HepG2 (cell line): ENCODE data around the gene IKZF3. TPM values are rescaled to one million over a fixed set of nuclear protein-coding genes. Genes with fewer than 3 reads are reported as not detected.
A peak's percentile ranks its signal among the peaks of the same experiment; 100 is the strongest.

ENCODE experiments used
- ARNT ChIP-seq: fragments of 450-650 bp; IDR thresholded peaks from 2 replicates; pipeline ENCODE4 v1.6.1; 2017
- BRF2 ChIP-seq: sonication (generic); formaldehyde crosslinking; IDR thresholded peaks from 2 replicates; pipeline ENCODE4 v1.8.1; 2022; ENCODE audit warnings: mild to moderate bottlenecking, missing genetic modification reagents
- CREB1 ChIP-seq, 2 experiments: fragments of 450-650 bp in 1 of 2; IDR thresholded peaks; 2 replicates each; pipeline ENCODE4 v1.6.1; 2016 to 2017; ENCODE audit warnings: control low read depth in 1 of 2, mild to moderate bottlenecking in 1 of 2, missing compliant biosample characterization in 1 of 2, missing genetic modification characterization in 1 of 2
- HNRNPH1 ChIP-seq: fragments of 200-400 bp; formaldehyde crosslinking; optimal IDR thresholded peaks from 2 replicates; pipeline ENCODE3; 2017; ENCODE audit warnings: mild to moderate bottlenecking, low read depth, low read length
- HNRNPK ChIP-seq: fragments of 200-400 bp; formaldehyde crosslinking; IDR thresholded peaks from 2 replicates; pipeline ENCODE4 v1.6.1; 2018; ENCODE audit warnings: low read length, low read depth, moderate library complexity, mild to moderate bottlenecking; ENCODE audit not compliant: poor library complexity, severe bottlenecking
- MEIS2 ChIP-seq: sonication (generic); formaldehyde crosslinking; IDR thresholded peaks from 2 replicates; pipeline ENCODE4 v1.9.0; 2021; ENCODE audit warnings: mild to moderate bottlenecking, missing genetic modification reagents
- MTF1 ChIP-seq: sonication (generic); formaldehyde crosslinking; IDR thresholded peaks from 2 replicates; pipeline ENCODE4 v1.5.0; 2020; ENCODE audit warnings: missing genetic modification reagents
- NCOA5 ChIP-seq: sonication (generic); formaldehyde crosslinking; IDR thresholded peaks from 2 replicates; pipeline ENCODE4 v1.4.0; 2020; ENCODE audit warnings: missing genetic modification reagents
- PRDM10 ChIP-seq: sonication (generic); formaldehyde crosslinking; IDR thresholded peaks from 2 replicates; pipeline ENCODE4 v1.4.0; 2020; ENCODE audit warnings: low read depth, missing genetic modification reagents
- REST ChIP-seq, 2 experiments: IDR thresholded peaks; 2 replicates each; pipeline ENCODE4 v1.6.1; 2011 to 2012; ENCODE audit warnings: low read length in 2 of 2, borderline replicate concordance in 1 of 2, low read depth in 1 of 2, mild to moderate bottlenecking in 1 of 2, moderate library complexity in 1 of 2
- STAT6 ChIP-seq: sonication (generic); formaldehyde crosslinking; IDR thresholded peaks from 2 replicates; pipeline ENCODE4 v1.4.0; 2020; ENCODE audit warnings: missing genetic modification reagents, mild to moderate bottlenecking, borderline replicate concordance
- TEAD2 ChIP-seq: sonication (generic); formaldehyde crosslinking; IDR thresholded peaks from 2 replicates; pipeline ENCODE4 v1.9.0; 2021; ENCODE audit warnings: missing genetic modification reagents
- TMF1 ChIP-seq: sonication (generic); formaldehyde crosslinking; IDR thresholded peaks from 2 replicates; pipeline ENCODE4 v1.8.1; 2022; ENCODE audit warnings: low read depth, missing genetic modification reagents
- ZFP1 ChIP-seq: IDR thresholded peaks from 2 replicates; pipeline ENCODE4 v1.6.1; 2016
- ZNF607 ChIP-seq: sonication (generic); formaldehyde crosslinking; IDR thresholded peaks from 2 replicates; pipeline ENCODE4 v1.5.1; 2020; ENCODE audit warnings: missing genetic modification reagents, mild to moderate bottlenecking, borderline replicate concordance
- ZNF660 ChIP-seq: sonication (generic); formaldehyde crosslinking; IDR thresholded peaks from 2 replicates; pipeline ENCODE4 v1.5.1; 2020; ENCODE audit warnings: mild to moderate bottlenecking, low read depth, missing genetic modification reagents, borderline replicate concordance
- ZNF781 ChIP-seq: sonication (generic); formaldehyde crosslinking; IDR thresholded peaks from 2 replicates; pipeline ENCODE4 v1.5.1; 2020; ENCODE audit warnings: borderline replicate concordance, mild to moderate bottlenecking, missing genetic modification reagents; ENCODE audit errors: not compliant biosample characterization
- polyA plus RNA-seq, 8 experiments: library from polyadenylated mRNA; depleted of rRNA in 3 of 8; stranded (reverse) in 7 of 8; unstranded in 1 of 8; fragments of >200 nt; fragmentation: Illumina TruSeq in 4 of 8; extraction: Trizol in 4 of 8; gene quantifications; 2 replicates each; pipeline versions ENCODE4 v1.2.1 to v1.2.3, GENCODE V29; 2011 to 2016; ENCODE audit warnings: low read depth in 4 of 8, missing spikeins in 1 of 8, mixed read lengths in 1 of 8; ENCODE audit not compliant: insufficient read depth in 1 of 8
- total RNA-seq, 5 experiments: library from RNA; depleted of rRNA; stranded (reverse); fragments of >200 nt; fragmentation: Illumina TruSeq; extraction: Trizol; gene quantifications; 2 replicates each; pipeline ENCODE4 v1.2.3, GENCODE V29; 2016; ENCODE audit warnings: low read depth in 1 of 5

Gene IKZF3
- total and polyA plus RNA-seq, 2 of the 13 experiments (the other 11 are each of a cell fraction or from before 2014, with no cell fraction given) = not detected

GRCh38 chr17:39750131-39751015, 113.7 kb downstream of the IKZF3 start (continued):
- TF ChIP-seq STAT6 (CRISPR knock-in tag) (peak; percentile 58; the same call in 1 of the 2 replicates), ZNF660 (CRISPR knock-in tag) (no peak), NCOA5 (CRISPR knock-in tag) (no peak), TEAD2 (no peak), ZFP1 (CRISPR knock-in tag) (no peak), BRF2 (no peak), REST (IDR thresholded peaks at IDR 0.05; ENCODE audit: borderline replicate concordance in 1 of 2, low read depth in 1 of 2, low read length in 2 of 2) (0 out of 4 replicates have a peak, but pooled peaks of 1 of the 2 experiments have one; percentile 15), CREB1 (IDR thresholded peaks at IDR 0.05) (no peak), CREB1 (CRISPR knock-in tag; IDR thresholded peaks at IDR 0.05) (no peak), ZNF607 (CRISPR knock-in tag) (peak; percentile 79; the same call in 1 of the 2 replicates), ZNF781 (CRISPR knock-in tag) (no peak), MTF1 (CRISPR knock-in tag) (no peak), HNRNPH1 (peak; percentile 16), HNRNPK (no peak), PRDM10 (CRISPR knock-in tag) (peak; percentile 61), ARNT (no peak), MEIS2 (no peak), TMF1 (no peak)
